Liver (tissue), 9 donors: Measurements from ENCODE around the gene DZANK1. TPM values are rescaled to one million over a fixed set of nuclear protein-coding genes. Genes with fewer than 3 reads are reported as not detected.

Source experiments
- DNase-seq: peaks from one replicate; pipeline ENCODE4 v3.0.0-alpha.2; 2017; ENCODE audit warnings: low spot score
- H3K27ac ChIP-seq, 2 donors: one replicate each; pipeline ENCODE4 v1.7.0; 2013; ENCODE audit warnings: inconsistent platforms in 2 of 2, low read length in 2 of 2, control low read depth in 1 of 2, low read depth in 1 of 2, mild to moderate bottlenecking in 1 of 2
- H3K27me3 ChIP-seq, 4 donors: one replicate each; pipeline versions ENCODE4 v1.6.1 to v1.7.0; 2013; ENCODE audit warnings: low read length in 3 of 4, inconsistent platforms in 1 of 4, mild to moderate bottlenecking in 1 of 4, moderate library complexity in 1 of 4; ENCODE audit not compliant: control insufficient read depth in 4 of 4, insufficient read depth in 4 of 4
- H3K36me3 ChIP-seq, 4 donors: one replicate each; pipeline versions ENCODE4 v1.6.1 to v1.7.0; 2013; ENCODE audit warnings: low read length in 3 of 4, mild to moderate bottlenecking in 3 of 4, low read depth in 1 of 4, moderate library complexity in 1 of 4; ENCODE audit not compliant: control insufficient read depth in 4 of 4, insufficient read depth in 3 of 4
- H3K4me1 ChIP-seq, 4 donors: one replicate each; pipeline versions ENCODE4 v1.6.1 to v1.7.0; 2013; ENCODE audit warnings: low read length in 3 of 4, mild to moderate bottlenecking in 3 of 4, moderate library complexity in 1 of 4; ENCODE audit not compliant: control insufficient read depth in 4 of 4, insufficient read depth in 4 of 4
- H3K4me3 ChIP-seq, 3 donors: one replicate each; pipeline versions ENCODE4 v1.6.1 to v1.7.0; 2013; ENCODE audit warnings: low read length in 3 of 3, control low read depth in 1 of 3, low read depth in 1 of 3, mild to moderate bottlenecking in 1 of 3
- H3K9ac ChIP-seq, 2 donors: one replicate each; pipeline ENCODE4 v1.7.0; 2013; ENCODE audit warnings: low read length in 2 of 2, mild to moderate bottlenecking in 2 of 2, moderate library complexity in 2 of 2, control low read depth in 1 of 2, low read depth in 1 of 2
- H3K9me3 ChIP-seq, 4 donors: one replicate each; pipeline versions ENCODE4 v1.6.1 to v1.7.0; 2013; ENCODE audit warnings: low read length in 3 of 4; ENCODE audit not compliant: control insufficient read depth in 4 of 4
- ATF3 ChIP-seq: IDR thresholded peaks from 2 replicates; pipeline ENCODE4 v1.6.1; 2016; ENCODE audit warnings: antibody characterized with exemption
- CTCF ChIP-seq: fragments of 150-350 bp; IDR thresholded peaks from 2 replicates; pipeline ENCODE4 v1.5.1; 2017; ENCODE audit warnings: improper control_type of control experiment, low read depth, low read length; ENCODE audit not compliant: missing input control
- EGR1 ChIP-seq, 2 donors: IDR thresholded peaks; 2 replicates each; pipeline ENCODE4 v1.6.1; 2016 to 2018; ENCODE audit warnings: antibody characterized with exemption in 2 of 2, low read depth in 2 of 2
- FOXA1 ChIP-seq: IDR thresholded peaks from 2 replicates; pipeline ENCODE4 v1.6.1; 2016; ENCODE audit warnings: antibody characterized with exemption
- FOXA2 ChIP-seq: IDR thresholded peaks from 2 replicates; pipeline ENCODE4 v1.6.1; 2016; ENCODE audit warnings: antibody characterized with exemption
- GABPA ChIP-seq, 2 donors: IDR thresholded peaks in 1 of 2; conservative IDR thresholded peaks in 1 of 2; 2 replicates each; pipeline ENCODE4 v1.6.1; 2016; ENCODE audit warnings: antibody characterized with exemption in 2 of 2, mild to moderate bottlenecking in 1 of 2, moderate library complexity in 1 of 2
- HNF4A ChIP-seq, 2 donors: conservative IDR thresholded peaks; 2 replicates each; pipeline ENCODE4 v1.6.1; 2016; ENCODE audit warnings: antibody characterized with exemption in 2 of 2, mild to moderate bottlenecking in 2 of 2
- HNF4G ChIP-seq: IDR thresholded peaks from 2 replicates; pipeline ENCODE4 v1.6.1; 2016; ENCODE audit warnings: antibody characterized with exemption
- JUND ChIP-seq, 2 donors: IDR thresholded peaks; 2 replicates each; pipeline ENCODE4 v1.6.1; 2016; ENCODE audit warnings: antibody characterized with exemption in 2 of 2
- MAX ChIP-seq: IDR thresholded peaks from 2 replicates; pipeline ENCODE4 v1.6.1; 2016; ENCODE audit warnings: antibody characterized with exemption
- NR2F2 ChIP-seq: IDR thresholded peaks from 2 replicates; pipeline ENCODE4 v1.6.1; 2016; ENCODE audit warnings: antibody characterized with exemption
- RAD21 ChIP-seq, 2 donors: IDR thresholded peaks; 2 replicates each; pipeline ENCODE4 v1.6.1; 2016; ENCODE audit warnings: antibody characterized with exemption in 2 of 2, mild to moderate bottlenecking in 2 of 2
- REST ChIP-seq: IDR thresholded peaks from 2 replicates; pipeline ENCODE4 v1.6.1; 2016; ENCODE audit warnings: antibody characterized with exemption, mild to moderate bottlenecking
- SP1 ChIP-seq: IDR thresholded peaks from 2 replicates; pipeline ENCODE4 v1.6.1; 2018; ENCODE audit warnings: antibody characterized with exemption, mild to moderate bottlenecking
- TAF1 ChIP-seq: conservative IDR thresholded peaks from 2 replicates; pipeline ENCODE4 v1.6.1; 2016; ENCODE audit warnings: antibody characterized with exemption, mild to moderate bottlenecking
- YY1 ChIP-seq: IDR thresholded peaks from 2 replicates; pipeline ENCODE4 v1.6.1; 2016; ENCODE audit warnings: antibody characterized with exemption, mild to moderate bottlenecking
- ZBTB33 ChIP-seq: IDR thresholded peaks from 2 replicates; pipeline ENCODE4 v1.6.1; 2016; ENCODE audit warnings: antibody characterized with exemption
- WGBS: extraction: QIAGEN DNeasy Blood & Tissue Kit; methylation state at CpG from one replicate; pipeline ENCODE4 v1.1.7; 2013; 5-methylcytosine and 5-hydroxymethylcytosine counted together
- polyA plus RNA-seq, 2 donors: library from polyadenylated mRNA; stranded (reverse) in 1 of 2; unstranded in 1 of 2; fragments of 200-250 nt in 1 of 2; fragments of >200 nt in 1 of 2; fragmentation: Nextera tagmentation in 1 of 2; extraction: Ambion mirVana in 1 of 2; gene quantifications; one replicate each; pipeline versions ENCODE4 v1.2.1 to v1.2.3, GENCODE V29; 2013 to 2015
- total RNA-seq, 2 donors: library from RNA; depleted of rRNA; stranded (reverse); fragments of >200 nt; gene quantifications; one replicate each; pipeline ENCODE4 v1.2.3, GENCODE V29; 2014
- donor health status: healthy.
- donor health status: healthy.
- donor health status: healthy.
- donor health status: healthy.
- donor health status: healthy.

DZANK1 gene
- total and polyA plus RNA-seq, 4 donors: 0.19 to 0.84 (median 0.31) TPM

GRCh38 chr20:18395544-18395943 is 71.3 kb downstream of the DZANK1 start:
- Histone ChIP-seq H3K36me3 (no peaks in the 10 kb centered on the region), H3K4me3 (no peak overlapping the region), H3K4me1 (no peaks in the 10 kb centered on the region), H3K27ac (no peak overlapping the region), H3K27me3 (no peaks in the 10 kb centered on the region), H3K9me3 (no peaks in the 10 kb centered on the region), H3K9ac (no peak overlapping the region)
- DNase-seq: no peak
- TF ChIP-seq JUND (IDR thresholded peaks at IDR 0.05): no peak
- TF ChIP-seq HNF4A (conservative IDR thresholded peaks at IDR 0.05): no peak
- TF ChIP-seq RAD21 (IDR thresholded peaks at IDR 0.05): no peak
- 76% methylated on average over 1 of the region's 1 CpG for WGBS

GRCh38 chr20:18394363-18394762 is 72.5 kb downstream of the DZANK1 start:
- no peak for DNase-seq
- Histone ChIP-seq H3K9me3 (no peaks in the 10 kb centered on the region), H3K9ac (no peak overlapping the region), H3K27ac (no peak overlapping the region), H3K4me3 (no peak overlapping the region), H3K4me1 (no peaks in the 10 kb centered on the region), H3K36me3 (peaks cover 0 to 3% (median 2%) of the 10 kb centered on the region in 4 donors), H3K27me3 (no peaks in the 10 kb centered on the region)
- WGBS: 50% methylated on average over 4 of the region's 4 CpGs
- TF ChIP-seq RAD21 (IDR thresholded peaks at IDR 0.05) (no peak), FOXA2 (no peak), HNF4A (conservative IDR thresholded peaks at IDR 0.05) (no peak), REST (no peak), HNF4G (no peak), JUND (IDR thresholded peaks at IDR 0.05) (no peak), SP1 (no peak), EGR1 (IDR thresholded peaks at IDR 0.05; ENCODE audit: low read depth in 2 of 2) (no peak), ZBTB33 (no peak), GABPA (IDR thresholded peaks at IDR 0.05 in 1 of 2, conservative IDR thresholded peaks at IDR 0.05 in 1 of 2) (no peak), CTCF (no peak), ATF3 (no peak), YY1 (no peak), TAF1 (no peak), FOXA1 (no peak), NR2F2 (no peak), MAX (no peak)
